Sigmoid colon (tissue), 4 donors: Measurements from ENCODE around the gene MSLN.

Source experiments
- POLR2AphosphoS5 ChIP-seq, 4 donors: sonication (generic); formaldehyde crosslinking; IDR thresholded peaks; one replicate each; pipeline ENCODE4 v1.6.1; 2017; ENCODE audit warnings: antibody characterized with exemption in 4 of 4
- TF ChIP-seq, protein P1 (sequence below), 4 experiments: fragments of 450-650 bp in 3 of 4; fragments of 200-600 bp in 1 of 4; IDR thresholded peaks; one replicate each; pipeline ENCODE4 v1.5.1; 2016 to 2019; ENCODE audit warnings: antibody characterized with exemption in 4 of 4, mild to moderate bottlenecking in 3 of 4, moderate library complexity in 2 of 4

DNA sequence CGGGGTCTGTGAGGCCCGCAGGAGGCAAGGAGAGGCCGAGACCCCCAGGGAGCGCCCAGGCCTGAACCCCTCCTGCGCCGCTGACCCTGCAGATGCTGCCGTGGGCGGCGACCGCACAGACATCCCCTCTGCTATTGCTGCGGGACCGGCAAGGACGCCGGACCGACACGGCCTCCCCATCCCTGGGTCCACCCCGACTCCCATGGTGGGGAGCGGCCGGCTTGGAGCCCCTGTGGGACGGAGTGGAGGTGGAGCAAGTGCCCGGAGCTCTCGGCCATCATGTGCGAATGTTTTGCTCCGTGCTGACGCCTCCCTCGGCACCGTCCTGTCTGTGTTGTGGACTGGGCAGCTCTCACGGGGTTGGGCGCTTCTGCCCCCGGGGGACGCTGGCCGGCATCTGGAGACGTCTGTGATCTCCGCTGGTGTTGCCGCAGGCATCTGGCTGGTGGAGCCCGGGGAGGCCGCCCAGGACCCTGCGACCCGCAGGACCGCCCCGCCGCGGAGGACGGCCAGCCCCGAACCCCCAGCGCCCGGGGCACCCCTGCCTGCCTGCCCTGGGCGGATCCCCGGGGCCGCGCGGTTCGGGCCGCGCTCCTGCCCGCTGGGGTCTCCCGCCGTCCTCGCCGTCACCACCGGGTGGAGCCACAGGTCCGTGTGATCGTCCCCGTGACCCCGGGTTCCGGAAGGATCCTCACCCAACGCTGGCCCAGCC is 52.8 kb downstream of the MSLN start:
- TF ChIP-seq, protein P1, sequence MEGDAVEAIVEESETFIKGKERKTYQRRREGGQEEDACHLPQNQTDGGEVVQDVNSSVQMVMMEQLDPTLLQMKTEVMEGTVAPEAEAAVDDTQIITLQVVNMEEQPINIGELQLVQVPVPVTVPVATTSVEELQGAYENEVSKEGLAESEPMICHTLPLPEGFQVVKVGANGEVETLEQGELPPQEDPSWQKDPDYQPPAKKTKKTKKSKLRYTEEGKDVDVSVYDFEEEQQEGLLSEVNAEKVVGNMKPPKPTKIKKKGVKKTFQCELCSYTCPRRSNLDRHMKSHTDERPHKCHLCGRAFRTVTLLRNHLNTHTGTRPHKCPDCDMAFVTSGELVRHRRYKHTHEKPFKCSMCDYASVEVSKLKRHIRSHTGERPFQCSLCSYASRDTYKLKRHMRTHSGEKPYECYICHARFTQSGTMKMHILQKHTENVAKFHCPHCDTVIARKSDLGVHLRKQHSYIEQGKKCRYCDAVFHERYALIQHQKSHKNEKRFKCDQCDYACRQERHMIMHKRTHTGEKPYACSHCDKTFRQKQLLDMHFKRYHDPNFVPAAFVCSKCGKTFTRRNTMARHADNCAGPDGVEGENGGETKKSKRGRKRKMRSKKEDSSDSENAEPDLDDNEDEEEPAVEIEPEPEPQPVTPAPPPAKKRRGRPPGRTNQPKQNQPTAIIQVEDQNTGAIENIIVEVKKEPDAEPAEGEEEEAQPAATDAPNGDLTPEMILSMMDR (IDR thresholded peaks at IDR 0.05), result peak in 3 of 4 experiments; percentile 22 to 57 (median 23)
- TF ChIP-seq POLR2AphosphoS5 (IDR thresholded peaks at IDR 0.05), result no peak
